ENCODE data around the gene WDR62.

GRCh38 chr19:36115453-36116343 lies 61.0 kb downstream of the WDR62 start, which contains the start of gene TBCB:
- TF ChIP-seq CTCF (IDR thresholded peaks at IDR 0.05) = no peak
- peak in 1 of 2 donors; percentile 27 for TF ChIP-seq POLR2A (IDR thresholded peaks at IDR 0.05)

All from tibial nerve (tissue), 3 donors.